PFSK-1 (cell line): ENCODE measurements around the gene TNFSF12.

Experiments used
- POLR2AphosphoS5 ChIP-seq: IDR thresholded peaks from 2 replicates; pipeline ENCODE4 v1.6.1; 2012; ENCODE audit warnings: low read depth, mild to moderate bottlenecking, control low read depth, low read length, moderate library complexity
- SIN3A ChIP-seq: IDR thresholded peaks from 2 replicates; pipeline ENCODE4 v1.6.1; 2012; ENCODE audit warnings: mild to moderate bottlenecking, low read length, moderate library complexity, borderline replicate concordance; ENCODE audit not compliant: insufficient read depth
- TAF1 ChIP-seq: IDR thresholded peaks from 2 replicates; pipeline ENCODE4 v1.6.1; 2012; ENCODE audit warnings: low read length, control low read depth, borderline replicate concordance; ENCODE audit not compliant: insufficient read depth

DNA sequence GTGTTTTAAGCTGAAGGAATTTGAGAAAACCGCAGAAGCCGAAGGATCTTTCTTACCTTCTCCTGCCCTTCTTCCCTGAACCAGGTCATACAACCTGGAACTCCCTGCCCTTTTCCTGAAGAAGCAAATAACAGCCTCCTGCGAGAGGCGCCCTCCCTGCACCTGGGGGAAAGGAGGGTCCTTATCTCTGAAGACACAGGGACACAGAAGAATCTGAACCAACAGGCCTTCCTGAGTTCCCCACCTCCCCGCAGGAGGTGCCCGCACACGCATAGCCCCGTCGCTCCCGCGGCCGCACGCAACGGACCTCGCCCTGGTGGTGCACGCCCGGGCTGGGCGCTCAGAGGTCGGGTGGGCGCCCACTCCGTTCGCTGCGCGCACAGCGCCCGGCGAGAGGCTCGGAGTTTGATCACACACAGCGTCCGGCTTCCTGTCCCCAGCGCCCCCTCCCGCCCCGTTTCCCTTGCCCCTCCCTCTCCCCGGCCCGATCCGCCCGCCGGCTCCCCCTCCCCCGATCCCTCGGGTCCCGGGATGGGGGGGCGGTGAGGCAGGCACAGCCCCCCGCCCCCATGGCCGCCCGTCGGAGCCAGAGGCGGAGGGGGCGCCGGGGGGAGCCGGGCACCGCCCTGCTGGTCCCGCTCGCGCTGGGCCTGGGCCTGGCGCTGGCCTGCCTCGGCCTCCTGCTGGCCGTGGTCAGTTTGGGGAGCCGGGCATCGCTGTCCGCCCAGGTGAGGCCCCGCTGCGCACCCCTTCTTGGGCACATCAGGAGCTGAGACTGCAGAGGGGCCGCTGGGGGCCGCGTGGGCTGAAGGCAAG lies at the start of gene TNFSF12:
- TF ChIP-seq SIN3A, result no peak
- TF ChIP-seq POLR2AphosphoS5, result no peak
- no peak for TF ChIP-seq TAF1
